Measurements from ENCODE around the gene HOXC6. TPM values are rescaled to one million over a fixed set of nuclear protein-coding genes. Genes with fewer than 3 reads are reported as not detected.

HOXC6 gene
- total and polyA plus RNA-seq, 10 of the 15 experiments (the other 5 are each of a cell fraction or from before 2014, with no cell fraction given): 0.02 to 0.55 (median 0.45) TPM; not detected in 4

GRCh38 chr12:54055552-54055951 lies 27.3 kb downstream of the HOXC6 start:
- Histone ChIP-seq H3K9me3 (replicated peaks; ENCODE audit: control insufficient read depth, insufficient read depth, low read length) (no peaks in the 10 kb centered on the region), H3K27me3 (replicated peaks in 1 of 2; ENCODE audit: control insufficient read depth in 2 of 2, insufficient read depth in 2 of 2, low read length in 1 of 2) (no peaks in the 10 kb centered on the region), H3K4me1 (ENCODE audit: control insufficient read depth, insufficient read depth, low read length) (peaks cover 17% of the 10 kb centered on the region), H3K27ac (ENCODE audit: control insufficient read depth, insufficient read depth) (no peak overlapping the region), H2AFZ (ENCODE audit: control insufficient read depth, low read depth, low read length) (no peak overlapping the region), H4K20me1 (ENCODE audit: control insufficient read depth, insufficient read depth) (no peaks in the 10 kb centered on the region), H3K4me2 (ENCODE audit: control insufficient read depth, insufficient read depth) (peak overlapping the region; percentile 32), H3K9ac (ENCODE audit: control insufficient read depth, insufficient read depth, low read length) (no peak overlapping the region), H3K79me2 (ENCODE audit: control insufficient read depth, insufficient read depth, low read length) (peaks cover 14% of the 10 kb centered on the region), H3K36me3 (ENCODE audit: control insufficient read depth in 2 of 2, insufficient read depth in 2 of 2, low read length in 1 of 2) (no peaks in the 10 kb centered on the region), H3K4me3 (no peak overlapping the region; the same call in 1 of the 2 replicates)
- intact Hi-C loops (cut with micrococcal nuclease; ENCODE audit: unreplicated experiment) (no loop called here), in situ Hi-C loops (cut with MboI) (no loop called here)
- ChIA-PET SMC1A (ENCODE audit: uncharacterized antibody, unreplicated experiment) (interaction anchor here (1.0 to 4.6 kb wide), 5 partner anchors 9 to 82 kb away, joined by 3 to 35 read pairs (median 7); partner anchors contain the start of gene HOXC5), POLR2A (interaction anchor here (0.8 to 1.7 kb wide), 3 partner anchors 8 to 32 kb away, joined by 3 to 4 read pairs (median 4); no protein-coding TSS in a partner anchor), CTCF (interaction anchor here (0.6 to 6.7 kb wide), 5 partner anchors 10 to 160 kb away, joined by 3 to 86 read pairs (median 3); partner anchors contain the start of genes HOXC5 and SMUG1), RAD21 (ENCODE audit: unreplicated experiment) (interaction anchor here (0.8 to 6.0 kb wide), 4 partner anchors 10 to 82 kb away, joined by 3 to 56 read pairs (median 3); partner anchors contain the start of gene HOXC5)
- 70% methylated on average over 2 of the region's 2 CpGs for WGBS (ENCODE audit: insufficient coverage, insufficient replicate concordance, low lambda C conversion rate, missing lambda C conversion rate)
- no peak for DNase-seq (ENCODE audit: low read depth, low spot score)
- no TSS peak for BruUV-seq (replicated peaks)
- no peak for FAIRE-seq
- no peak for TF ChIP-seq EZH2 (IDR thresholded peaks at IDR 0.05; ENCODE audit: borderline replicate concordance, control insufficient read depth, low read depth, low read length)
- TF ChIP-seq NR2F1 (conservative IDR thresholded peaks at IDR 0.05): no peak
- no peak for TF ChIP-seq CBX5 (IDR thresholded peaks at IDR 0.05; ENCODE audit: low read depth)
- TF ChIP-seq RB1 (IDR thresholded peaks at IDR 0.05; ENCODE audit: borderline replicate concordance): no peak
- TF ChIP-seq PAX5 (IDR thresholded peaks at IDR 0.05; ENCODE audit: borderline replicate concordance, low read depth, low read length): no peak
- TF ChIP-seq, protein P1, sequence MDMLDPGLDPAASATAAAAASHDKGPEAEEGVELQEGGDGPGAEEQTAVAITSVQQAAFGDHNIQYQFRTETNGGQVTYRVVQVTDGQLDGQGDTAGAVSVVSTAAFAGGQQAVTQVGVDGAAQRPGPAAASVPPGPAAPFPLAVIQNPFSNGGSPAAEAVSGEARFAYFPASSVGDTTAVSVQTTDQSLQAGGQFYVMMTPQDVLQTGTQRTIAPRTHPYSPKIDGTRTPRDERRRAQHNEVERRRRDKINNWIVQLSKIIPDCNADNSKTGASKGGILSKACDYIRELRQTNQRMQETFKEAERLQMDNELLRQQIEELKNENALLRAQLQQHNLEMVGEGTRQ (IDR thresholded peaks at IDR 0.05; ENCODE audit: borderline replicate concordance, low read depth, low read length): no peak
- TF ChIP-seq PBX3 (IDR thresholded peaks at IDR 0.05; ENCODE audit: insufficient replicate concordance, low read depth, low read length): no peak
- TF ChIP-seq MXI1 (IDR thresholded peaks at IDR 0.05; ENCODE audit: low read depth, low read length): no peak
- no peak for TF ChIP-seq EGR1 (IDR thresholded peaks at IDR 0.05; ENCODE audit: borderline replicate concordance in 1 of 2, low read depth in 2 of 2, low read length in 2 of 2)
- TF ChIP-seq GABPA (IDR thresholded peaks at IDR 0.05; ENCODE audit: low read depth): no peak
- no peak for TF ChIP-seq HCFC1 (IDR thresholded peaks at IDR 0.05; ENCODE audit: low read length)
- TF ChIP-seq USF1 (IDR thresholded peaks at IDR 0.05; ENCODE audit: borderline replicate concordance, extremely low read length, insufficient read depth, low read depth, low read length): no peak
- ATAC-seq: no peak

Data from GM12878 (cell line).